GM08714 (cell line): ENCODE data around the gene SLC22A15.

Experiments
- H3K4me3 ChIP-seq: fragments of 200-500 bp; sonication (Bioruptor generic); 2 replicates; pipeline ENCODE4 v1.5.1; 2014; ENCODE audit warnings: mild to moderate bottlenecking, low read length, inconsistent platforms
- ZNF274 ChIP-seq: IDR thresholded peaks from 2 replicates; pipeline ENCODE4 v1.6.1; 2012; ENCODE audit warnings: mild to moderate bottlenecking, low read depth, low read length

The SLC22A15 gene

DNA sequence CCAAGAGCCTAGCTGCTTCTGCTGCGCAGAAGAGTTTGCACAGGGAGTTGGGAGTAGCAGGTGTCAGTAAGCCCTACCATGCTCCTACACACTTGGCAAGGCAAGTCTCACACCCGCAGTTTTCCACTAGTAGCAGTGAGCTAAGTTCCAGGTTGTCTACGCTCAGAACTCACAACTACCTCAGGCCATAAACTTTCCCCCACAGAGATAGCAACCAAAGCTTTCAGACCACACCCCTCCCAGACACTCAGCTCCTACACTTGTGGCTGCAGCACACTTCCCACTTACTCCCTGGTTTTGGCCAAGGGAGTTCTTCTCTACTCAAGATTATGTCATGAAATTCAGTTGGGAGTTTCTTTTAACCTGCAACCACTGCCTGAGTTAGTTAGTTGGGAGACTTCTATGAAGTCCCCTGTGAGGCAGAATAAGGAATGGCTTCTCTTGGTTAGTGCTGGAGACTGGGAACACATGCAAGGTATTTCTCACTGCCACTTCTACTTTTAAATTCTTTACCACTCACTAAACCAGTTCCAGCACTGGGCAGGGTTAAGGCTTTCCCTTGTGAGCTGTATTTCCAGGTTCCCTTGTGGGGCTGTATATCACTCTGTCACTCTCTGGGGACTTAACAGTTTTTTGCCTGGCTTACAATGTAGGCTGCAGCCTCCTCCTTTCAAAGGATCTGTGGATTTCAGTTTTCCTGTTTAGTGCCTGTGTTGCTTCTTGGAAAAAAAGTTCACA is 116.6 kb downstream of the SLC22A15 start:
- TF ChIP-seq ZNF274, result no peak
- no peak overlapping the region for H3K4me3 ChIP-seq

DNA sequence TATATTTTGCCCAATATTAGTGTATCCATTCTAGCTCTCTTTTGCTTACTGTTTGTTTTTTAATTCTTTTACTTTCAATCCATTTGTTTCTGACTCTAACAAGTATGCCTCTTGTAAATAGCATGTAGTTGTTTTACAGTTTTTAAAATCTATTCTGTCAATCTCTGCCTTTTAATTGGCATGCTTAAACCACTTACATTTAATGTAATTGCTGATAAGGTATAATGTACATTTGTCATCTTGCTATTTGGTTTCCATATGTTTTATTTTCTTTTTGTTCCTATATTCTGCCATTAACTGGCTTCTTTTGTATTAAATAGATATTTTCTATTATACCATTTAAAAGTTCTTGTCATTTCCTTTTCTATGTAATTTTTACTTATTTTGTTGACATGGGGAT is 118.7 kb downstream of the SLC22A15 start:
- TF ChIP-seq ZNF274, result no peak
- H3K4me3 ChIP-seq, result no peak overlapping the region

DNA sequence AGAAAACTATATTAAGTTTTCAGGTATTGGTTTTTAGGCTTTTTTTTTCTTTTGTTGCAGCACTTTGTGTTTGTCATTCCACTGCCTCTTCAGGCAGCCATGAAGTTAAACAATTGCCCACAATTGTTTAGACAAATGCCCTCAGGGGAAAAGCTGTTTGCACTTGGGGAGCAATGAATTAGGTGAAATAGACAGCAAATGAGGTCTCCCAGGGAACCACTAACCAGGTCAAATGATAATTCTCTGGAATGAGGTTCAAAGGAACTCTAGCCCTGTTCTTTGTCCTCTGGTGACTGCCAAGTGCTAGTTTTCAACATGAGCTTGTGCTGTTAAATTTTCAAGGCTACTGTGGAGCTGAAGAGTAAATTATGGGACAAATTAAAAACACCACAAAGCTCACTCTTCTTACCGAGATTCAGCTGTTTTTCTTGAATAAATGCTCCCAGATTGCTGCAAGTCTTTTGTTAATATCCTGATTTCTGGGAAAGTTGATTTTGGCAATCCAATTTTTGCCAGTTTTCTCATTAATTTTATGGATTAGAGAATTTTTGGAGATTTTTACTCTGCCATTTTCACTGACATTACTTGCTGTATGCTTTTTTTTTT is 119.8 kb downstream of the SLC22A15 start:
- H3K4me3 ChIP-seq, result no peak overlapping the region
- no peak for TF ChIP-seq ZNF274

DNA sequence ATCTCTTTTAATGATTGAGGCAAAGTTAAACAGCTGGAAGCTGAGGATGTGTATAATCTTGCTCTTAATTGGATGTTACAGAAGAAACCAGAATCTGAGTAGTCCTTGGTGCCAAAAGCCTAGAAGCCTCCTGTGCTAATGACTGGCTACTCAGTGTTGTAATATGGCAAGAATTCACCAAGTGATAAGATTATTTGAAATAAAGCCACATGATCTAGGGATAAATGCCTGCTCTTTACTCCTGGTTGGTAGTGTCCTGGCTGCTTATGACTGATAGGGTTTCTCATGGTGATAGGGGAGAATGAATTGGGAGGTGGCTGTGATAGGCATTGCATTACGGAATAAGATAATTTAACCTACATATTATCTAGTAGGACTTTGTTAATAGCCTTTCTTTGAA is 121.3 kb downstream of the SLC22A15 start:
- H3K4me3 ChIP-seq, result no peak overlapping the region
- TF ChIP-seq ZNF274, result no peak

DNA sequence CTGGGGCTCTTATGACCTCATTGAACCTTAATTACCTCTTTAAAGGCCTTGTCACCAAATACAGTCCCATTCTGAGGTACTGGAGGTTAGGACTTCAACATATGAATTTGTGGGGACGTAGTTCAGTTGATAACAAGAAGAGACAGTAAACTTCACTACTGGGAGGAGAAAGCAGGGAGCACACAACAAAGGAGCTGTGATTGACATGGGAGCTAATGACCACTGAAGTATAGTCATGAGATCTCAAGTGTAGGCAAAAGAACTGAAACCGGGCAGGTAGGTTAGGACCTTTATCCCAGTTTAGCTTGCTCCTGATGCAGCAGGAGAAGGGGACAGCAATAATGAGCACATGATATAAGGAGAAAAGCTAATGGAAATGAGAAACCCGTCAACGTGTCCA is 123.1 kb downstream of the SLC22A15 start:
- no peak overlapping the region for H3K4me3 ChIP-seq
- TF ChIP-seq ZNF274, result no peak

DNA sequence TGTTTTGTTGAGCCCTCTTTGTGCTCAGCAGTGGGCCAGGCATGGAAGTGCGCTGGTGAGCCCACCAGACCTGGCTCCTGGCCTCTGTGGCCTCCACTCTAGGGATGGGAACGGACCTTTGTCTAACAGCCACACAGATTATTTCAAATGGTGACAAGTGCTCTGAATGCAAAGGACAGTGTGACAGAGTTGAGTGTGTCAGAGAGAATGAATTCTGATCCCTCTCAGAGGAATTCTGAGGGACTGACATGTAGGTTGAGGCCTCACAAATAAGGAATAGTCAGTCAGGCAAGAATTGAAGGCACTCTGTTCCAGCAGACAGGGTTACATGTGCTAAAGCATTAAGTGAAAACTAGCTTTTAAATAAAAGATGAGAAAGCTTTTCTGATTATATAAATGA is 123.6 kb downstream of the SLC22A15 start:
- no peak for TF ChIP-seq ZNF274
- no peak overlapping the region for H3K4me3 ChIP-seq

DNA sequence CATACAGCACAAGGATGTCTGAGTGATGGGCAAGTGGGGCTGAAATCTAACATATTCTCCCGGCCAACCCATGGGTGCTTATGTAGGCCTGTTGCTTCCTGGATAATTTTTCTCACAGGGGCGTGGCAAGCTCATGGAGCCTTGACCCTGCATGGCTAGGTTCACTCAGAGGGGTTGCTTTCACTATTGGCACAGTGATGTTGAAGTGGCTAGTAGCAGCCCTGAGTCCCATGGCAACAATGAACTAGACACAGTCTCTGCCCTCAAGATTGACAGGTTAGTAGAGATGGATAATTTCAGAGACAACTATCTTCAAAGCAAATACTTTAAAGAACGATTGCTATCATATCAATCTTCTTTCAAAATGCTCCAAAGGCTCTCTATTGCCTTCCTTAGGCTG is 128.4 kb downstream of the SLC22A15 start:
- no peak overlapping the region for H3K4me3 ChIP-seq
- no peak for TF ChIP-seq ZNF274

DNA sequence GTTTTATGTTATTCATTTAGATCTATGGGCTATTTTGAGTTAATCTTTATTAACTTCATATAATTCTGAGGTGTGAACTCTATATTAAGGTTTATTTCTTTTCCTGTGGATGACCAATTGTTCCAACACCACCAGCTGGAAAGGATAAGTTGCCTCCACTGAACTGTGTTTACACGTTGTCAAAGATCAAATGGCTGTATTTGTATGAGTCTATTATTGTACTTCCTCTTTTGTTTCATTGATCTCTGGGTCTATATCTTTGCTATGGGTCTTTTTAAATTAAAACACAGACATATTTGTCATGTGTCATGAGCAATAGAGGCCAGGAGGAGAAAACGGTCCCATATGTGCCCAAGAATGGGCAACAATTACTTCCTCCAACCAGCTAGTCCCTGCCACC is 129.7 kb downstream of the SLC22A15 start:
- H3K4me3 ChIP-seq, result no peak overlapping the region
- TF ChIP-seq ZNF274, result no peak

DNA sequence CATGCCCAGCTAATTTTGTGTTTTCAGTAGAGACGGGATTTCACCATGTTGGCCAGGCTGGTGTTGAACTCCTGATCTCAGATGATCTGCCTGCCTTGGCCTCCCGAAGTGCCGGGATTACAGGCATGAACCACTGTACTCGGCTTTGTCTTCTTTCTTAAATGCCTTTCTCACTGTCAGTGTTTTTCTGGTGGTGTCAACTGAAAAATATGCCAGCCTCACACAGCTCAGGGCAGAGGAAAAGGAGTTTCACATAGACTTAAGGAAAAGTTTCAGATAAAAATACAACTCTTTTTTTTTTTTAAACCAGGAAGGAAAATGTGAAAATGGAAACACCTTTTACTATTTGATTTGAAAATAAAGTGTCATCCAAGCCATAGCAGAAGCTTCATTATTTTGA is 130.3 kb downstream of the SLC22A15 start:
- TF ChIP-seq ZNF274, result no peak
- no peak overlapping the region for H3K4me3 ChIP-seq

DNA sequence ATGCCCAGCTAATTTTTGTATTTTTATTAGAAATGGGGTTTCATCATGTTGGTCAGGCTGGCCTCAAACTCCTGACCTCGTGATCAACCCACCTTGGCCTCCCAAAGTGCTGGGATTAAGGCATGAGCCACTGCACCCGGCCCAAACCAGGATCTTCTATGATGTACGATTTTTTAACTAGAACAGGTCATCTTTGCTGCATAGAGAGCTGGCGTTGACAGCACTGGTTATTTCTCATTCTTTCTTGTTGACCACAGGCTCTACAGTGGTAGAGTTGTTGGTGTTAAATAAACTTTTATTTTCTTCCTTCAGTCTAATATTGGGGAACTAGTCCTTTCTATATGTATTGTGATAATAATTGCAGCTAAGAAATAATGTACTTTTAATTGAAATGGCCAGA is 131.1 kb downstream of the SLC22A15 start:
- H3K4me3 ChIP-seq, result no peak overlapping the region

DNA sequence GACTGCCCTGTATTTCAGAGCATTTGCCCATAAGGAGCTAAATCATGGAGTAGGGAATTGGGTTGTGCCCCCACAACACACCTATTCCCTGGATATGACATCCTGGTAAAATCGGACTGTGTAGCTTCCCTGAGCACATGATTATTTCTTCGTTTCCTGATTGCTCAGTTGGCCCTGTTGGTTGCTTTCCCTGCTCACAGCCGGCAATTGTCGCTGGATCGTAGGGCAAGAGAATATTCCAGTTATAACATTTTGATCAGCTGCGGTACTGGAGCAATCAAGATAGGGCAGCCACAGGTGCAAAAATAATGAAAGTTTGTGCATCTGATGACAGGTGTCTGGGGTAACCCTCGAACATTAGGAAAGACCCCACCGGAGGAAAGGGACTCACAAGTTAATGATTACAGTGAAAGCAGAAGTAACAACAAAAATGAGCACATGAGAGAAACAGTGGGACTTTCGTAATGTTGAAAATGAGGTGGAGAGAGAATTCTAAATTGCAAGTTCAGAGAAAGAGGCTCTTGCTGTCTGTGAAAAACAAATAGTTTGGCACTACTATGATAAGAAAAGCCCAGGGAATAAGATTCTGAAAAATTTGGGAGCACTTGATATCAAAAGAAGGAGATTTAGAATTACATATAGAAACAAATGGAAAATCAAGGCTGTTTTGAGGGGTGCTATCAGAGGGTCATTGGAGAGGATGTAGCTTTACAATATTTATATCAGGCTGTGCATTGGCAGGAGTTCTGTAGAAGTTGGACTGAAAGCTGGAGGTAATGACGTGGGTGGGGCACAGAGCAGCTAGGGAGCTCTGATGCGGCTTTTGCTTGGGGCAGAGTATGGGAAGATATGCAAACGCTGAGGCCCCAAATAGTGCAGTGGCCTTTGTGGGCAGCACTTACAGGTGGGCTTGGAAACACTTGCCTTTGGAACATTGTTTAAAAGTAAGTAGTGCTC is 134.5 kb downstream of the SLC22A15 start, which contains the start of gene MAB21L3:
MAB21L3 (plus strand) TSS at position 833 of the 957 bp plus-strand sequence. CDS start 1,217 bp downstream, outside the sequence.
- no peak for TF ChIP-seq ZNF274
- peak within 1 kb of the TSS; percentile 78 for H3K4me3 ChIP-seq

More for the DNA sequence above, 131.1 kb downstream of the SLC22A15 start:
- no peak for TF ChIP-seq ZNF274

DNA sequence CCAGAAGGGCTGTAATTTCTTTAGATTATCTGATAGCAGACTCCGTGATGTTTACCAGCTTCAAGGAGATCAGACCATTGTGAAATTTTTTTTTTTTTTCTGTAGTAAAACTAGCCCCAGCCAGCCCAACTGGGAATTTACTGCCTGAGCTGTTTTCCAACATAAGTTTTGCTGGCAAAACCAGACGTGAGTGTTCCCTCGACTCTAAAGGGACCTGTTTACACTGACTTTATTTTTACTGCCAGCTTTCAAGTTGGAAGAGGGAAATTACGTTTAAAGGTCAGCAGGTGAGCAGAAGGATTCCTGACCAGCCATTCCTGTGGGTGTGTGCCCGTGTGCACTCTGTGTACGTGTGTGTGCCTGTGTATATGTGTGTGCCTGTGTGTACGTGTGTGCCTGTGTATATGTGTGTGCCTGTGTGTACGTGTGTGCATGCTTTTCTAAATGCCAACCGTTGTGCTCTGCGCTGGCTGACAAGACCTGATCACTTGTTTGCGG is 135.3 kb downstream of the SLC22A15 start:
- no peak for TF ChIP-seq ZNF274
- peak overlapping the region; percentile 78 for H3K4me3 ChIP-seq

DNA sequence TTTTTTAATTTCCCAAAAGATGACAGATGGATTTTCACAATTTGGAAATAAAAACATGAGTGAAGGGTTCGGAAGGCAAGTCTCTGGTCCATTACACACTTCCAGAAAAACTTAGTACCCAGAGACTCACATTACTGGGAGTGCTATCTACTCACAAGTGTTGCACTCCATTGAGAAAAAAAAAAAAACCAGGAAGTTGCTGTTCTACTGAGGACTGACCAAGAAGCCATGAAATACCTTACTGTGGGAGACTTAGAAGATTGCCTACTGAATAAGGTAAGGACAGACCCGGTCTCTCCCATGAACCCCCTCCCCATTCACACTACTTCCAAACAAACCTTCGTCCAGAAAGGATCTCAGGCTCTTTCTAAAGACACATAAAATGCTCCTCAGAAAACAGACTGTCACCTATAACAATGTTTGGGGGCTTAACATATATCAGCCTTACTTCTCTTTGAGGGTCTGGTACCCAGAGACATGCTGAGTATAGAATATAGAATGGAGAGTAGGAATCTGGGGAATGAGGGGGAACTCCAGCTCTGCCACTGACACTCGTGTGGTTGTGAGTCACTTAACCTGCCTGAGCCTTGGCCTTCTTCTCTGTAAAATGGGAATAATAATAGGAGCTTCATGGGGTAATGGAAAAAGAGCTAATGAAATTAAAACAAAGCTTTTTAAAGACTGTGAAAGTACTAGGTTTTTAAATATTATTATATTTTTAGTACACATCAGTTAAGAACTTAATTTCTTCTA is 136.3 kb downstream of the SLC22A15 start:
- H3K4me3 ChIP-seq, result peak overlapping the region; percentile 78
- no peak for TF ChIP-seq ZNF274
